HG02870 (cell line): Measurements from ENCODE around the gene NRP2.

ENCODE experiments used
- ATAC-seq: cut with Tn5 transposase; IDR thresholded peaks from one replicate; pipeline ENCODE4 v1.9.1; 2021; ENCODE audit warnings: mild to moderate bottlenecking, moderate library complexity; ENCODE audit not compliant: unreplicated experiment

NRP2 gene

GRCh38 chr2:205845446-205845845 lies 163.1 kb downstream of the NRP2 start:
- no peak for ATAC-seq
